ENCODE results near the gene GPATCH1. TPM values are rescaled to one million over a fixed set of nuclear protein-coding genes. Genes with fewer than 3 reads are reported as not detected.

GPATCH1 gene
- total and polyA plus RNA-seq, 2 of the 13 experiments (the other 11 are each of a cell fraction or from before 2014, with no cell fraction given) = 6.8 to 6.9 TPM

DNA sequence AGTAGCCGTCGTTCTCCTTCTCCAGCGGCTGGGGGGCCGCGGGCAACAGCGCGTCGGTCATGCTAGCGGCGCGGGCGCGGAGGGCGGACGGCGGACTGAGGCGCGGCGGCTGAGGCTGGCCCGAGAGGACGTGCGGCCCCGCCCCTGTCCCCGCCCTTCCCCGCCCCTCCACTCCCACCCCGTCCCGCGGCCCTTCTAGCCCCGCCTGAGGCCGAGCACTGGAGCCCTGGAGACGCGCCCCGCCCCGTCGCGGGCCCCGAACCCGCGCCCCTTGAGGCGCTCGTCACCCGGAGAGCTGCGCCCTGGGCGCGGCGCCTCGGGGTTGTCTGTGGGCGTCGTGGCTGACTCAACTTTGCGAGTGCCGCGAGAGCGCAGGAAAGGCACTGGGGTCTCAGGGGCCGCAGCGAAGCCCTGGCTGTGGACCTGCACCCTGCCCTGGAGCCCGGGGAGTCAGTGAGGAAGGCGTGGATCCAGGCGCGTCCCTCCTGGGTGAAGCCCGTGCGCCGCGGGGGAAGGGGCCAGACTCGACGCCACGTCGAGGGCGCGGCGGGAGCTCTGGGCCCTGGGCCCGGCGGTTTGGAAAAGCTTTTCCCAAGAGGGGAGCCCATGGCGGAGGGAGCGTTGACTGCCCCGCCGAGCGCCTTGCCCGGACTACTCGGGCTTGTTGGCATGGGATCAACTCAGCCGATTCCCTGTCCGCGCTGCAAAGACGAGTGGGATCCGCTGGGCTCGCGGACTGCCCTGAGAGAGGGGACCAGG is 16.0 kb upstream of the GPATCH1 start, which contains the start of gene RHPN2:
RHPN2 (minus strand) TSS at position 97 of the 759 bp plus-strand sequence; CDS start at position 61, 36 bp downstream.
- Histone ChIP-seq H3K4me1 (ENCODE audit: insufficient read depth, low read length) (peaks cover 57% of the 10 kb centered on the region), H3K79me2 (ENCODE audit: insufficient read depth, low read length) (peaks cover 41% of the 10 kb centered on the region), H3K9ac (ENCODE audit: insufficient read depth, low read depth, low read length) (peak within 1 kb of the TSS; percentile 88), H3K9me3 (ENCODE audit: low read length) (no peaks in the 10 kb centered on the region), H4K20me1 (ENCODE audit: insufficient read depth, low read length) (peaks cover 28% of the 10 kb centered on the region), H3K27ac (ENCODE audit: extremely low read length, insufficient read depth, low read length) (peak within 1 kb of the TSS; percentile 64), H3K36me3 (replicated peaks in 1 of 2; ENCODE audit: control insufficient read depth in 1 of 2, insufficient read depth in 2 of 2, low read length in 2 of 2) (peaks cover 0 to 2% of the 10 kb centered on the region in 2 experiments; a peak in 2 of 5 replicates), H3K27me3 (ENCODE audit: control insufficient read depth in 1 of 2, insufficient read depth in 2 of 2, low read length in 2 of 2) (no peaks in the 10 kb centered on the region), H3K4me3 (replicated peaks in 1 of 3; ENCODE audit: insufficient read depth in 1 of 3, low read depth in 2 of 3, low read length in 3 of 3) (peak within 1 kb of the TSS; percentile 82 to 96 (median 96)), H2AFZ (ENCODE audit: low read length) (no peak within 1 kb of the TSS), H3K4me2 (ENCODE audit: low read depth, low read length) (peak within 1 kb of the TSS; percentile 91)
- intact Hi-C loops (cut with micrococcal nuclease; ENCODE audit: unreplicated experiment) = loop anchor here (1.0 to 10.0 kb wide), 3 partner anchors 16 to 90 kb away; partner anchors contain the start of genes CEP89, FAAP24 and GPATCH1
- ChIA-PET POLR2A (interaction anchor here (0.6 to 4.5 kb wide), 6 partner anchors 13 to 186 kb away, joined by 3 to 28 read pairs (median 3); partner anchors contain the start of gene GPATCH1), CTCF (ENCODE audit: low intra/inter-chr PET ratio, low total read pairs) (no interaction called here)
- FAIRE-seq (no peak), ATAC-seq (peak; percentile 88), DNase-seq (ENCODE audit: low spot score) (peak; percentile 43)
- in situ Hi-C loops (cut with HindIII; ENCODE audit: extremely low pct_ligation_motif_present, low pct_unique_long_range_greater_than_20kb) = no loop called here
- no TSS peak for BruUV-seq (replicated peaks)
- WGBS (ENCODE audit: low lambda C conversion rate) = 18% methylated on average over 18 of the region's 86 CpGs
- TF ChIP-seq, protein P1, sequence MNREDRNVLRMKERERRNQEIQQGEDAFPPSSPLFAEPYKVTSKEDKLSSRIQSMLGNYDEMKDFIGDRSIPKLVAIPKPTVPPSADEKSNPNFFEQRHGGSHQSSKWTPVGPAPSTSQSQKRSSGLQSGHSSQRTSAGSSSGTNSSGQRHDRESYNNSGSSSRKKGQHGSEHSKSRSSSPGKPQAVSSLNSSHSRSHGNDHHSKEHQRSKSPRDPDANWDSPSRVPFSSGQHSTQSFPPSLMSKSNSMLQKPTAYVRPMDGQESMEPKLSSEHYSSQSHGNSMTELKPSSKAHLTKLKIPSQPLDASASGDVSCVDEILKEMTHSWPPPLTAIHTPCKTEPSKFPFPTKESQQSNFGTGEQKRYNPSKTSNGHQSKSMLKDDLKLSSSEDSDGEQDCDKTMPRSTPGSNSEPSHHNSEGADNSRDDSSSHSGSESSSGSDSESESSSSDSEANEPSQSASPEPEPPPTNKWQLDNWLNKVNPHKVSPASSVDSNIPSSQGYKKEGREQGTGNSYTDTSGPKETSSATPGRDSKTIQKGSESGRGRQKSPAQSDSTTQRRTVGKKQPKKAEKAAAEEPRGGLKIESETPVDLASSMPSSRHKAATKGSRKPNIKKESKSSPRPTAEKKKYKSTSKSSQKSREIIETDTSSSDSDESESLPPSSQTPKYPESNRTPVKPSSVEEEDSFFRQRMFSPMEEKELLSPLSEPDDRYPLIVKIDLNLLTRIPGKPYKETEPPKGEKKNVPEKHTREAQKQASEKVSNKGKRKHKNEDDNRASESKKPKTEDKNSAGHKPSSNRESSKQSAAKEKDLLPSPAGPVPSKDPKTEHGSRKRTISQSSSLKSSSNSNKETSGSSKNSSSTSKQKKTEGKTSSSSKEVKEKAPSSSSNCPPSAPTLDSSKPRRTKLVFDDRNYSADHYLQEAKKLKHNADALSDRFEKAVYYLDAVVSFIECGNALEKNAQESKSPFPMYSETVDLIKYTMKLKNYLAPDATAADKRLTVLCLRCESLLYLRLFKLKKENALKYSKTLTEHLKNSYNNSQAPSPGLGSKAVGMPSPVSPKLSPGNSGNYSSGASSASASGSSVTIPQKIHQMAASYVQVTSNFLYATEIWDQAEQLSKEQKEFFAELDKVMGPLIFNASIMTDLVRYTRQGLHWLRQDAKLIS (CRISPR knock-in tag; IDR thresholded peaks at IDR 0.05) = no peak
- no peak for TF ChIP-seq ZMAT3 (CRISPR knock-in tag; conservative IDR thresholded peaks at IDR 0.05)
- TF ChIP-seq FOXA1 (IDR thresholded peaks at IDR 0.05) = no peak
- TF ChIP-seq FOXA1 (CRISPR knock-in tag; IDR thresholded peaks at IDR 0.05) = no peak
- no peak for TF ChIP-seq HOXD1 (CRISPR knock-in tag; IDR thresholded peaks at IDR 0.05)
- TF ChIP-seq NFKB2 (CRISPR knock-in tag; IDR thresholded peaks at IDR 0.05; ENCODE audit: borderline replicate concordance) = no peak
- no peak for TF ChIP-seq ZNF569 (CRISPR knock-in tag; IDR thresholded peaks at IDR 0.05; ENCODE audit: borderline replicate concordance)
- TF ChIP-seq POGZ (CRISPR knock-in tag; IDR thresholded peaks at IDR 0.05) = no peak
- TF ChIP-seq ZNF570 (CRISPR knock-in tag; IDR thresholded peaks at IDR 0.05; ENCODE audit: borderline replicate concordance) = no peak
- TF ChIP-seq, protein P2, sequence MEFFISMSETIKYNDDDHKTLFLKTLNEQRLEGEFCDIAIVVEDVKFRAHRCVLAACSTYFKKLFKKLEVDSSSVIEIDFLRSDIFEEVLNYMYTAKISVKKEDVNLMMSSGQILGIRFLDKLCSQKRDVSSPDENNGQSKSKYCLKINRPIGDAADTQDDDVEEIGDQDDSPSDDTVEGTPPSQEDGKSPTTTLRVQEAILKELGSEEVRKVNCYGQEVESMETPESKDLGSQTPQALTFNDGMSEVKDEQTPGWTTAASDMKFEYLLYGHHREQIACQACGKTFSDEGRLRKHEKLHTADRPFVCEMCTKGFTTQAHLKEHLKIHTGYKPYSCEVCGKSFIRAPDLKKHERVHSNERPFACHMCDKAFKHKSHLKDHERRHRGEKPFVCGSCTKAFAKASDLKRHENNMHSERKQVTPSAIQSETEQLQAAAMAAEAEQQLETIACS (CRISPR knock-in tag; IDR thresholded peaks at IDR 0.05) = peak; percentile 25; the same call in 1 of the 2 replicates
- TF ChIP-seq PAWR (CRISPR knock-in tag; IDR thresholded peaks at IDR 0.05; ENCODE audit: borderline replicate concordance) = no peak
- TF ChIP-seq ZNF7 (CRISPR knock-in tag; IDR thresholded peaks at IDR 0.05) = 0 out of 2 replicates have a peak, but pooled peaks have one; percentile 9
- no peak for TF ChIP-seq KDM4B (CRISPR knock-in tag; IDR thresholded peaks at IDR 0.05)
- TF ChIP-seq FLYWCH1 (CRISPR knock-in tag; IDR thresholded peaks at IDR 0.05) = no peak
- no peak for TF ChIP-seq SRSF1 (optimal IDR thresholded peaks at IDR 0.05; ENCODE audit: low read depth, low read length)
- TF ChIP-seq, protein P3, sequence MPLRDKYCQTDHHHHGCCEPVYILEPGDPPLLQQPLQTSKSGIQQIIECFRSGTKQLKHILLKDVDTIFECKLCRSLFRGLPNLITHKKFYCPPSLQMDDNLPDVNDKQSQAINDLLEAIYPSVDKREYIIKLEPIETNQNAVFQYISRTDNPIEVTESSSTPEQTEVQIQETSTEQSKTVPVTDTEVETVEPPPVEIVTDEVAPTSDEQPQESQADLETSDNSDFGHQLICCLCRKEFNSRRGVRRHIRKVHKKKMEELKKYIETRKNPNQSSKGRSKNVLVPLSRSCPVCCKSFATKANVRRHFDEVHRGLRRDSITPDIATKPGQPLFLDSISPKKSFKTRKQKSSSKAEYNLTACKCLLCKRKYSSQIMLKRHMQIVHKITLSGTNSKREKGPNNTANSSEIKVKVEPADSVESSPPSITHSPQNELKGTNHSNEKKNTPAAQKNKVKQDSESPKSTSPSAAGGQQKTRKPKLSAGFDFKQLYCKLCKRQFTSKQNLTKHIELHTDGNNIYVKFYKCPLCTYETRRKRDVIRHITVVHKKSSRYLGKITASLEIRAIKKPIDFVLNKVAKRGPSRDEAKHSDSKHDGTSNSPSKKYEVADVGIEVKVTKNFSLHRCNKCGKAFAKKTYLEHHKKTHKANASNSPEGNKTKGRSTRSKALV (CRISPR knock-in tag; IDR thresholded peaks at IDR 0.05) = peak; percentile 93
- no peak for TF ChIP-seq NFIB (CRISPR knock-in tag; IDR thresholded peaks at IDR 0.05; ENCODE audit: borderline replicate concordance)
- TF ChIP-seq ETV5 (CRISPR knock-in tag; IDR thresholded peaks at IDR 0.05; ENCODE audit: borderline replicate concordance) = 0 out of 2 replicates have a peak, but pooled peaks have one; percentile 4
